C4-2B (cell line): Measurements from ENCODE around the gene NCOA4.

ENCODE experiments used
- H3K27ac ChIP-seq: fragments of 450-650 bp; 2 replicates; pipeline ENCODE4 v1.5.1; 2017
- CTCF ChIP-seq: fragments of 450-650 bp; conservative IDR thresholded peaks from 2 replicates; pipeline ENCODE4 v1.5.1; 2017; ENCODE audit warnings: mild to moderate bottlenecking
- ZFX ChIP-seq: fragments of 450-650 bp; IDR thresholded peaks from 2 replicates; pipeline ENCODE4 v1.6.1; 2017

NCOA4 gene

GRCh38 chr10:46017733-46018132 lies 12.7 kb downstream of the NCOA4 start:
- no peak overlapping the region for H3K27ac ChIP-seq
- TF ChIP-seq ZFX (no peak), CTCF (no peak)

GRCh38 chr10:46016811-46017210 lies 13.6 kb downstream of the NCOA4 start:
- no peak for TF ChIP-seq CTCF
- no peak overlapping the region for H3K27ac ChIP-seq

GRCh38 chr10:46016190-46016589 lies 14.2 kb downstream of the NCOA4 start:
- TF ChIP-seq ZFX (no peak), CTCF (no peak)
- no peak overlapping the region for H3K27ac ChIP-seq

GRCh38 chr10:46014683-46015405 lies 15.6 kb downstream of the NCOA4 start:
- TF ChIP-seq CTCF: no peak
- TF ChIP-seq ZFX: no peak
- H3K27ac ChIP-seq: no peak overlapping the region

- TF ChIP-seq ZFX (no peak), CTCF (no peak)
- H3K27ac ChIP-seq: no peak overlapping the region
Measured at GRCh38 chr10:46014206-46014605, 16.2 kb downstream of the NCOA4 start.

- no peak overlapping the region for H3K27ac ChIP-seq
- no peak for TF ChIP-seq CTCF
- no peak for TF ChIP-seq ZFX
Measured at GRCh38 chr10:46012746-46013145, 17.7 kb downstream of the NCOA4 start.

- H3K27ac ChIP-seq: no peak overlapping the region
- TF ChIP-seq ZFX: no peak
- no peak for TF ChIP-seq CTCF
Measured at GRCh38 chr10:46006219-46006618, 24.2 kb downstream of the NCOA4 start.
